Mammary epithelial cell (primary cell): Measurements from ENCODE around the gene RPS6KA5.

Source experiments
- EZH2 ChIP-seq: IDR thresholded peaks from 2 replicates; pipeline ENCODE4 v1.6.1; 2012; ENCODE audit warnings: low read length, inconsistent platforms, borderline replicate concordance
- TF ChIP-seq, protein P1 (sequence below), 2 donors: IDR thresholded peaks in 1 of 2; conservative IDR thresholded peaks in 1 of 2; 2 replicates each; pipeline ENCODE4 v1.5.1; 2011 to 2012; ENCODE audit warnings: inconsistent platforms in 2 of 2, low read length in 2 of 2, mild to moderate bottlenecking in 2 of 2, control low read depth in 1 of 2, low read depth in 1 of 2; ENCODE audit not compliant: insufficient read depth in 1 of 2; ENCODE audit errors: extremely low read depth in 1 of 2

DNA sequence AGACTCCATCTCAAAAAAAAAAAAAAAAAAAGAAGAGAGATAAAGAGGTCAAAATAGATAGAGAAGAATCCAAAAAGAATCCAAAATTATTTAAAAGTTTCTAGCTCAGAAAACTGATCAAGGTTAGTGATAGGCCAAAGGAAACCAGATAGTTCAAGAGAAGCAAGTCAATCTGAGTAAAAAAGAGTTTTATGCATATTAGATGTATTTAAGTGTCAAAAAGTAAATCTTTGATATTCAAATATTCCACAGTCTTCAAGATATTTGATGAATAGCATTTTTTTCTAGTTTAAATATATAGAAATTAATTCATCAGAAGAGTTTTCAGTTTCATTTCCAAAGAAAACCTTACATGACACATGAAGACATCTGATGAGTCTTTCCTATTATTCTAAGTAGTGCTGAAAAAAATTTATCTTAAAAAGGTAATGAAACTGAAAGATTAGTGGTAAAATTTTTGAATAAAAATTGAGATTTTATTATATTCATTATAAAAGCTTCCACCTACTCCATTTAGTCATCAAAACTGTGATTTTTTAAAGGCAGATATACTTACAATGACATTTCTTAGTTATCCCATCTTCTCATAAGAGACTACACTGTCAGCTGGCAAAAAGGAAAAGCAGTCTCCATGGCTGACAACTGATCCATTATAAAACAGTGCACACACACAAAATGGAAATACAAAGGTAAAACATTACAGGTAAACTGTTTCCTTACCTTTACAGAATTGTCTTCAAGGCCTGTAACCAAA, 68.6 kb downstream of the RPS6KA5 start:
- TF ChIP-seq, protein P1, sequence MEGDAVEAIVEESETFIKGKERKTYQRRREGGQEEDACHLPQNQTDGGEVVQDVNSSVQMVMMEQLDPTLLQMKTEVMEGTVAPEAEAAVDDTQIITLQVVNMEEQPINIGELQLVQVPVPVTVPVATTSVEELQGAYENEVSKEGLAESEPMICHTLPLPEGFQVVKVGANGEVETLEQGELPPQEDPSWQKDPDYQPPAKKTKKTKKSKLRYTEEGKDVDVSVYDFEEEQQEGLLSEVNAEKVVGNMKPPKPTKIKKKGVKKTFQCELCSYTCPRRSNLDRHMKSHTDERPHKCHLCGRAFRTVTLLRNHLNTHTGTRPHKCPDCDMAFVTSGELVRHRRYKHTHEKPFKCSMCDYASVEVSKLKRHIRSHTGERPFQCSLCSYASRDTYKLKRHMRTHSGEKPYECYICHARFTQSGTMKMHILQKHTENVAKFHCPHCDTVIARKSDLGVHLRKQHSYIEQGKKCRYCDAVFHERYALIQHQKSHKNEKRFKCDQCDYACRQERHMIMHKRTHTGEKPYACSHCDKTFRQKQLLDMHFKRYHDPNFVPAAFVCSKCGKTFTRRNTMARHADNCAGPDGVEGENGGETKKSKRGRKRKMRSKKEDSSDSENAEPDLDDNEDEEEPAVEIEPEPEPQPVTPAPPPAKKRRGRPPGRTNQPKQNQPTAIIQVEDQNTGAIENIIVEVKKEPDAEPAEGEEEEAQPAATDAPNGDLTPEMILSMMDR (conservative IDR thresholded peaks at IDR 0.05 in 1 of 2, IDR thresholded peaks at IDR 0.05 in 1 of 2; ENCODE audit: extremely low read depth in 1 of 2, insufficient read depth in 1 of 2, low read depth in 1 of 2, low read length in 2 of 2), result no peak
- no peak for TF ChIP-seq EZH2
